K562 (cell line): Measurements from ENCODE around the gene BCL10. TPM values are rescaled to one million over a fixed set of nuclear protein-coding genes. Genes with fewer than 3 reads are reported as not detected.

Experiments used
- ARID1B ChIP-seq: fragments of 450-650 bp; IDR thresholded peaks from 2 replicates; pipeline ENCODE4 v1.6.1; 2016; ENCODE audit warnings: antibody characterized with exemption, mild to moderate bottlenecking, inconsistent platforms
- ARID2 ChIP-seq: fragments of 450-650 bp; IDR thresholded peaks from 2 replicates; pipeline ENCODE4 v1.6.1; 2017; ENCODE audit warnings: antibody characterized with exemption, mild to moderate bottlenecking
- DACH1 ChIP-seq: fragments of 450-650 bp; IDR thresholded peaks from 2 replicates; pipeline ENCODE4 v1.6.1; 2018; ENCODE audit not compliant: partially characterized antibody
- HNRNPK ChIP-seq: fragments of 200-400 bp; formaldehyde crosslinking; IDR thresholded peaks from one replicate; pipeline ENCODE4 v1.6.1; 2018; ENCODE audit warnings: mild to moderate bottlenecking, low read depth, low read length; ENCODE audit not compliant: poor library complexity, severe bottlenecking
- MEF2D ChIP-seq: conservative IDR thresholded peaks from 2 replicates; pipeline ENCODE4 v1.6.1; 2016; ENCODE audit warnings: low read depth, missing genetic modification characterization, missing compliant biosample characterization
- NFXL1 ChIP-seq: fragments of 450-650 bp; formaldehyde crosslinking; IDR thresholded peaks from 2 replicates; pipeline ENCODE4 v1.4.0; 2021; ENCODE audit warnings: mild to moderate bottlenecking
- POLR2B ChIP-seq: fragments of 450-650 bp; IDR thresholded peaks from 2 replicates; pipeline ENCODE4 v1.6.1; 2018; ENCODE audit warnings: low read depth; ENCODE audit not compliant: partially characterized antibody
- PTRF ChIP-seq: fragments of 450-650 bp; IDR thresholded peaks from 2 replicates; pipeline ENCODE4 v1.6.1; 2016; ENCODE audit warnings: mild to moderate bottlenecking, missing genetic modification characterization, missing compliant biosample characterization
- SAFB2 ChIP-seq: fragments of 200-400 bp; formaldehyde crosslinking; IDR thresholded peaks from 2 replicates; pipeline ENCODE4 v1.6.1; 2018; ENCODE audit warnings: borderline replicate concordance, low read length, low read depth, moderate library complexity; ENCODE audit not compliant: severe bottlenecking
- SIX5 ChIP-seq, 2 experiments: IDR thresholded peaks; 2 replicates each; pipeline ENCODE4 v1.6.1; 2011; ENCODE audit warnings: low read length in 2 of 2, borderline replicate concordance in 1 of 2, low read depth in 1 of 2, mild to moderate bottlenecking in 1 of 2, moderate library complexity in 1 of 2; ENCODE audit not compliant: insufficient read depth in 1 of 2
- TRIM24 ChIP-seq, 2 experiments: fragments of 450-650 bp; IDR thresholded peaks; 2 replicates each; pipeline ENCODE4 v1.6.1; 2016
- TSC22D4 ChIP-seq: fragments of 450-650 bp; IDR thresholded peaks from 2 replicates; pipeline ENCODE4 v1.6.1; 2016; ENCODE audit warnings: missing genetic modification characterization, missing biosample characterization, control low read depth
- ZNF12 ChIP-seq: sonication (generic); formaldehyde crosslinking; IDR thresholded peaks from 2 replicates; pipeline ENCODE4 v1.4.0; 2020; ENCODE audit warnings: mild to moderate bottlenecking, missing genetic modification reagents
- ZNF695 ChIP-seq: fragments of 450-650 bp; formaldehyde crosslinking; IDR thresholded peaks from 2 replicates; pipeline ENCODE4 v1.4.0; 2020; ENCODE audit warnings: mild to moderate bottlenecking, moderate library complexity
- polyA plus RNA-seq, 8 experiments: library from polyadenylated mRNA; depleted of rRNA in 4 of 8; stranded (reverse) in 5 of 8; unstranded in 3 of 8; fragments of >200 nt; fragmentation: Nextera tagmentation in 2 of 8; fragmentation: Illumina TruSeq in 1 of 8; extraction: Ambion mirVana in 2 of 8; extraction: Trizol in 1 of 8; gene quantifications; 2 replicates each; pipeline versions ENCODE4 v1.2.1 to v1.2.3, GENCODE V29; 2011 to 2014; ENCODE audit warnings: inconsistent platforms in 1 of 8, missing spikeins in 1 of 8
- total RNA-seq, 7 experiments: library from RNA; depleted of rRNA in 6 of 7; stranded (reverse); fragments of >200 nt in 6 of 7; fragmentation: Illumina TruSeq in 2 of 7; extraction: Trizol in 2 of 7; gene quantifications; 2 replicates each; pipeline versions ENCODE4 v1.2.1 to v1.2.3, GENCODE V29; 2011 to 2021; ENCODE audit warnings: low replicate concordance in 1 of 7
- TF ChIP-seq, protein P1 (sequence below), 2 experiments: fragments of 450-650 bp; IDR thresholded peaks; 2 replicates each; pipeline ENCODE4 v1.6.1; 2018; ENCODE audit warnings: mild to moderate bottlenecking in 2 of 2, low read depth in 1 of 2; ENCODE audit not compliant: partially characterized antibody in 2 of 2
- TF ChIP-seq, protein P2 (sequence below): fragments of 250-450 bp; sonication (Bioruptor Pico); IDR thresholded peaks from 2 replicates; pipeline ENCODE4 v1.4.0; 2020; ENCODE audit warnings: borderline replicate concordance
- TF ChIP-seq, protein P3 (sequence below): fragments of 150-350 bp; IDR thresholded peaks from 2 replicates; pipeline ENCODE4 v1.6.1; 2014; ENCODE audit warnings: low read depth, mild to moderate bottlenecking, low read length, borderline replicate concordance

The BCL10 gene
- total and polyA plus RNA-seq, 9 of the 15 experiments (the other 6 are each of a cell fraction or from before 2014, with no cell fraction given): 8.0 to 19.4 (median 12.3) TPM

DNA sequence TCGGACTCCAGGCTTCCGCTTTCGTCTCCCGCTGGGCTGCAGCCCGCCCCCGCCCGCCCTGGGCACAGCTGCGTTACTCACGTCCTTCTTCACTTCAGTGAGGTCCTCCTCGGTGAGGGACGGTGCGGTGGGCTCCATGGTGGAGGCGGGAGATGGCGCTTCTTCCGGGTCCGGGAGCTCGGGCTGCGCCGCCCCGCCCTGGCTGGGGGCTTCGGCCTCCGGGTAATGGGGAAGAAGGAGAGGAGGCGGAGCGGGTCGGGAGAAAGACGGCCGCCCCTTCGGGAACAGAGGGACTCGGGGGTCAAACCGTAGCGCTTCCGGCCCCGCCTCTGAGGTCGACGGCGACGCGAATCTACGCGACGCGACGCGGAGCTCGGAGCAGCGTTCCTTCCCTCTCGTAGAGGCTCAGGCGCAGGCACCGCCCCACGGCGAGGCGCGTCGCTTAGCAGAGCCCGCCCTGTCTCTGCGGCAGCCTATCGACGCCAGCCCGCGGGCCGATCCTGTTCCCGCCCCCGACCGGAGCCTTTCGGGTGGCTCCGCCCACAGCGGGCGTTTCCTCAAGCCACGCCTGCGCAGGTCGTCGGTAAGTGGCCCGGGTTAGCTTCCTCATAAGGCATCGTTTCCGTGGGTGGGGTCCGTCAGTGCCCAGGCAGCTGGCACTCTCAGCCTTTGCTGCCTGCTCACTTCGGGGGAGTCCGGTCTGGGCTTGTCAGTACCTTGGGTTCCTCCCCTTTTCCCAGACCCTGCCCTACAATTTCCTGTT lies at the start of gene BCL10 (continued):
- TF ChIP-seq, protein P1, sequence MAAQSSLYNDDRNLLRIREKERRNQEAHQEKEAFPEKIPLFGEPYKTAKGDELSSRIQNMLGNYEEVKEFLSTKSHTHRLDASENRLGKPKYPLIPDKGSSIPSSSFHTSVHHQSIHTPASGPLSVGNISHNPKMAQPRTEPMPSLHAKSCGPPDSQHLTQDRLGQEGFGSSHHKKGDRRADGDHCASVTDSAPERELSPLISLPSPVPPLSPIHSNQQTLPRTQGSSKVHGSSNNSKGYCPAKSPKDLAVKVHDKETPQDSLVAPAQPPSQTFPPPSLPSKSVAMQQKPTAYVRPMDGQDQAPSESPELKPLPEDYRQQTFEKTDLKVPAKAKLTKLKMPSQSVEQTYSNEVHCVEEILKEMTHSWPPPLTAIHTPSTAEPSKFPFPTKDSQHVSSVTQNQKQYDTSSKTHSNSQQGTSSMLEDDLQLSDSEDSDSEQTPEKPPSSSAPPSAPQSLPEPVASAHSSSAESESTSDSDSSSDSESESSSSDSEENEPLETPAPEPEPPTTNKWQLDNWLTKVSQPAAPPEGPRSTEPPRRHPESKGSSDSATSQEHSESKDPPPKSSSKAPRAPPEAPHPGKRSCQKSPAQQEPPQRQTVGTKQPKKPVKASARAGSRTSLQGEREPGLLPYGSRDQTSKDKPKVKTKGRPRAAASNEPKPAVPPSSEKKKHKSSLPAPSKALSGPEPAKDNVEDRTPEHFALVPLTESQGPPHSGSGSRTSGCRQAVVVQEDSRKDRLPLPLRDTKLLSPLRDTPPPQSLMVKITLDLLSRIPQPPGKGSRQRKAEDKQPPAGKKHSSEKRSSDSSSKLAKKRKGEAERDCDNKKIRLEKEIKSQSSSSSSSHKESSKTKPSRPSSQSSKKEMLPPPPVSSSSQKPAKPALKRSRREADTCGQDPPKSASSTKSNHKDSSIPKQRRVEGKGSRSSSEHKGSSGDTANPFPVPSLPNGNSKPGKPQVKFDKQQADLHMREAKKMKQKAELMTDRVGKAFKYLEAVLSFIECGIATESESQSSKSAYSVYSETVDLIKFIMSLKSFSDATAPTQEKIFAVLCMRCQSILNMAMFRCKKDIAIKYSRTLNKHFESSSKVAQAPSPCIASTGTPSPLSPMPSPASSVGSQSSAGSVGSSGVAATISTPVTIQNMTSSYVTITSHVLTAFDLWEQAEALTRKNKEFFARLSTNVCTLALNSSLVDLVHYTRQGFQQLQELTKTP (IDR thresholded peaks at IDR 0.05; ENCODE audit: low read depth in 1 of 2, partially characterized antibody in 2 of 2): no peak
- TF ChIP-seq ZNF695 (CRISPR knock-in tag): no peak
- TF ChIP-seq ZNF12: no peak
- TF ChIP-seq ARID2: no peak
- TF ChIP-seq TSC22D4 (tag): no peak
- no peak for TF ChIP-seq MEF2D (tag)
- TF ChIP-seq SIX5 (IDR thresholded peaks at IDR 0.05; ENCODE audit: borderline replicate concordance in 1 of 2, insufficient read depth in 1 of 2, low read depth in 1 of 2, low read length in 2 of 2): peak in 1 of 2 experiments; percentile 22; a peak in 1 of 4 replicates
- TF ChIP-seq PTRF (tag): no peak
- TF ChIP-seq, protein P2, sequence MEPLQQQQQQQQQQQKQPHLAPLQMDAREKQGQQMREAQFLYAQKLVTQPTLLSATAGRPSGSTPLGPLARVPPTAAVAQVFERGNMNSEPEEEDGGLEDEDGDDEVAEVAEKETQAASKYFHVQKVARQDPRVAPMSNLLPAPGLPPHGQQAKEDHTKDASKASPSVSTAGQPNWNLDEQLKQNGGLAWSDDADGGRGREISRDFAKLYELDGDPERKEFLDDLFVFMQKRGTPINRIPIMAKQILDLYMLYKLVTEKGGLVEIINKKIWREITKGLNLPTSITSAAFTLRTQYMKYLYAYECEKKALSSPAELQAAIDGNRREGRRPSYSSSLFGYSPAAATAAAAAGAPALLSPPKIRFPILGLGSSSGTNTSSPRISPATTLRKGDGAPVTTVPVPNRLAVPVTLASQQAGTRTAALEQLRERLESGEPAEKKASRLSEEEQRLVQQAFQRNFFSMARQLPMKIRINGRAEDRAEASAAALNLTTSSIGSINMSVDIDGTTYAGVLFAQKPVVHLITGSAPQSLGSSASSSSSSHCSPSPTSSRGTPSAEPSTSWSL (CRISPR knock-in tag): no peak
- TF ChIP-seq ARID1B: no peak
- TF ChIP-seq, protein P3, sequence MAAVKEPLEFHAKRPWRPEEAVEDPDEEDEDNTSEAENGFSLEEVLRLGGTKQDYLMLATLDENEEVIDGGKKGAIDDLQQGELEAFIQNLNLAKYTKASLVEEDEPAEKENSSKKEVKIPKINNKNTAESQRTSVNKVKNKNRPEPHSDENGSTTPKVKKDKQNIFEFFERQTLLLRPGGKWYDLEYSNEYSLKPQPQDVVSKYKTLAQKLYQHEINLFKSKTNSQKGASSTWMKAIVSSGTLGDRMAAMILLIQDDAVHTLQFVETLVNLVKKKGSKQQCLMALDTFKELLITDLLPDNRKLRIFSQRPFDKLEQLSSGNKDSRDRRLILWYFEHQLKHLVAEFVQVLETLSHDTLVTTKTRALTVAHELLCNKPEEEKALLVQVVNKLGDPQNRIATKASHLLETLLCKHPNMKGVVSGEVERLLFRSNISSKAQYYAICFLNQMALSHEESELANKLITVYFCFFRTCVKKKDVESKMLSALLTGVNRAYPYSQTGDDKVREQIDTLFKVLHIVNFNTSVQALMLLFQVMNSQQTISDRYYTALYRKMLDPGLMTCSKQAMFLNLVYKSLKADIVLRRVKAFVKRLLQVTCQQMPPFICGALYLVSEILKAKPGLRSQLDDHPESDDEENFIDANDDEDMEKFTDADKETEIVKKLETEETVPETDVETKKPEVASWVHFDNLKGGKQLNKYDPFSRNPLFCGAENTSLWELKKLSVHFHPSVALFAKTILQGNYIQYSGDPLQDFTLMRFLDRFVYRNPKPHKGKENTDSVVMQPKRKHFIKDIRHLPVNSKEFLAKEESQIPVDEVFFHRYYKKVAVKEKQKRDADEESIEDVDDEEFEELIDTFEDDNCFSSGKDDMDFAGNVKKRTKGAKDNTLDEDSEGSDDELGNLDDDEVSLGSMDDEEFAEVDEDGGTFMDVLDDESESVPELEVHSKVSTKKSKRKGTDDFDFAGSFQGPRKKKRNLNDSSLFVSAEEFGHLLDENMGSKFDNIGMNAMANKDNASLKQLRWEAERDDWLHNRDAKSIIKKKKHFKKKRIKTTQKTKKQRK: no peak
- peak in 1 of 2 experiments; percentile 52; a peak in 1 of 4 replicates for TF ChIP-seq TRIM24 (IDR thresholded peaks at IDR 0.05)
- no peak for TF ChIP-seq SAFB2
- TF ChIP-seq DACH1: no peak
- TF ChIP-seq HNRNPK: no peak
- TF ChIP-seq NFXL1 (CRISPR knock-in tag): no peak
- peak; percentile 59 for TF ChIP-seq POLR2B
